HFFc6 (cell line): ENCODE measurements around the gene PGM2L1. TPM values are rescaled to one million over a fixed set of nuclear protein-coding genes. Genes with fewer than 3 reads are reported as not detected.
A peak's percentile ranks its signal among the peaks of the same experiment; 100 is the strongest.

Experiments
- DNase-seq: peaks from one replicate; pipeline ENCODE4 v3.0.0-alpha.2; 2018
- H3K27ac Mint-ChIP-seq: 2 replicates; pipeline ENCODE4 v1.8.0; 2020; ENCODE audit warnings: mild to moderate bottlenecking, mixed read lengths
- H3K27me3 Mint-ChIP-seq: 2 replicates; pipeline ENCODE4 v1.8.0; 2021; ENCODE audit warnings: mild to moderate bottlenecking, moderate library complexity, mixed read lengths; ENCODE audit not compliant: insufficient read depth
- H3K36me3 Mint-ChIP-seq: 2 replicates; pipeline ENCODE4 v1.8.0; 2021; ENCODE audit warnings: low read depth, mixed read lengths
- H3K4me1 Mint-ChIP-seq: 2 replicates; pipeline ENCODE4 v1.8.0; 2020; ENCODE audit warnings: low read depth, mixed read lengths
- H3K4me3 Mint-ChIP-seq: 2 replicates; pipeline ENCODE4 v1.8.0; 2020; ENCODE audit warnings: mild to moderate bottlenecking, moderate library complexity, mixed read lengths
- H3K9me3 Mint-ChIP-seq: 2 replicates; pipeline ENCODE4 v1.8.0; 2020; ENCODE audit warnings: mild to moderate bottlenecking, mixed read lengths
- total RNA-seq, 6 experiments: library from RNA; stranded (reverse); fragmentation: NEBNext Ultra II Directional; extraction: Animal tissue kit (Norgen Biotek cat#: 25700); gene quantifications; 2 replicates in 1 of 6; 3 replicates in 5 of 6; pipeline ENCODE4 v1.2.3, GENCODE V29; 2021
- TF ChIP-seq, protein P1 (sequence below): fragments of 200-600 bp; sonication (generic); IDR thresholded peaks from 2 replicates; pipeline ENCODE4 v1.5.0; 2021; ENCODE audit warnings: antibody characterized with exemption, mild to moderate bottlenecking

PGM2L1 gene
- total RNA-seq, 6 experiments from 2014 or later, result 1.2 to 3.2 (median 1.6) TPM

DNA sequence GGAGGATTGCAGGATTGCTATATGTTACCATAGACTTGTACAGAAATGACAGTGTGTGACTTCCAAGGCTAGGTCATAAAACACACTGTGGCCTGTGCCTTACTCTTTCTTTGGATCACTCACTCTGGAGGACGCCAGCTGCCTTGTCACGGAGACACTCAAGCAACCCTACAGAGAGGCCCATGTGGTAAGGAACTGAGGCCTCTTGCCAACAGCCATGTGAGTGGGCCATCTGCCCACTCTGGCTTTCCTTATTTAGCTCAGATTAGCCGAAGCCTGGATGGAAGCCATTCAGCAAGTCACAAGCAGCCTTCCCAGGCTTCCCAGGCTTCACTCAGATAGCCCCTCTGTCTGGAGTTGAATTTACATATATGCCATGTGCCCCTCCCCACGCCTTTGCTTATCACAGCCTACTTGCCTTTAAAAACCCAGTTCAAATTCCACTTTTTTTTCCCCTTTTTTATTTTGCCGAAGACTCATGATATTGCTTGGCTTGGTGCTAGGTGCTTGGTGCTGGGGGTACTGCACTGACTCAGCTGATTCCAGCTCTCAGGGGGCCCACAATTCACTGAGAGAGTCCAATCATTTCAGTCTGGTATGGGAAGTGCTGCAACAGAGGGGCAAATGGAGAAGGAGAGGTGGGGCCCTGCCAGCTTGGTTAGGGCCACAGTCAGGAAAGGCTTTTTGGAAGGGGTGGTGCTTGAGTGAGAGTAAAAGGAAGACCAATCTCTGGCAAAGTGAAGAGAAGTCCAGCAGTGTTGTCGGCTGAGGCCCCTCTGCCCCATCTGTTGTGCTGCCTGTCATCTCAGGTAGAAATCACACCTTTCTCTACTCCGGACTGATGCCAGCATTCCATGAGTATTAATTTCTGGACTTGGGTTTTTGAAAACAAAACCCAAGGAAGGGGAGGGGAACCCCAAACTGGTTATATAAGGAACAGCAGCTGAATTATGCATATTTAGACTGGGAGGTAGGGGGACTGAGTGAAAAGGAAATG lies 72.3 kb downstream of the PGM2L1 start:
- Mint-ChIP-seq H3K9me3 (no peaks in the 10 kb centered on the region), H3K4me1 (peaks cover 55% of the 10 kb centered on the region), H3K27me3 (no peaks in the 10 kb centered on the region; the same call in 1 of the 2 replicates), H3K4me3 (no peak overlapping the region), H3K36me3 (no peaks in the 10 kb centered on the region), H3K27ac (peak overlapping the region; percentile 18; the same call in 1 of the 2 replicates)
- DNase-seq, result peak; percentile 67
- TF ChIP-seq, protein P1, sequence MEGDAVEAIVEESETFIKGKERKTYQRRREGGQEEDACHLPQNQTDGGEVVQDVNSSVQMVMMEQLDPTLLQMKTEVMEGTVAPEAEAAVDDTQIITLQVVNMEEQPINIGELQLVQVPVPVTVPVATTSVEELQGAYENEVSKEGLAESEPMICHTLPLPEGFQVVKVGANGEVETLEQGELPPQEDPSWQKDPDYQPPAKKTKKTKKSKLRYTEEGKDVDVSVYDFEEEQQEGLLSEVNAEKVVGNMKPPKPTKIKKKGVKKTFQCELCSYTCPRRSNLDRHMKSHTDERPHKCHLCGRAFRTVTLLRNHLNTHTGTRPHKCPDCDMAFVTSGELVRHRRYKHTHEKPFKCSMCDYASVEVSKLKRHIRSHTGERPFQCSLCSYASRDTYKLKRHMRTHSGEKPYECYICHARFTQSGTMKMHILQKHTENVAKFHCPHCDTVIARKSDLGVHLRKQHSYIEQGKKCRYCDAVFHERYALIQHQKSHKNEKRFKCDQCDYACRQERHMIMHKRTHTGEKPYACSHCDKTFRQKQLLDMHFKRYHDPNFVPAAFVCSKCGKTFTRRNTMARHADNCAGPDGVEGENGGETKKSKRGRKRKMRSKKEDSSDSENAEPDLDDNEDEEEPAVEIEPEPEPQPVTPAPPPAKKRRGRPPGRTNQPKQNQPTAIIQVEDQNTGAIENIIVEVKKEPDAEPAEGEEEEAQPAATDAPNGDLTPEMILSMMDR, result no peak

DNA sequence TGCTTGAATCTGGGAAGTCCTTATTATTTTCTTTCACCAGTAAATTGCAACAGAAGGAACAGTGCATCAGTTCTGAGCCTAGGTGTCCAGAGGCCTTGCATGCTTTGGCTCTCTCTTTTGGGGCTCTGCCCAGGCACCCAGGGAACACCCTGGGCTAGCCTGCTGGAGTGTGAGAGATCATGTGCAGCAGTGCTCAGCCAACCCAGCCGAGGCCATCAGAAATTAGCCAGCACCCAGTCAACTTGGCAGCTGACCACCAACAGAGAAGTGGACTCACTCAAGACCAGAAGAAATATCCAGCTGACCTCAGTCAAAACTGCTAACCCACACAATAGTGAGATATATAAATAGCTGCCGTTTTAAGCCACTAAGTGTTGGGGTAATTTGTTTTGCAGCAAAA lies 75.6 kb downstream of the PGM2L1 start:
- H3K36me3 Mint-ChIP-seq, result peaks cover 5% of the 10 kb centered on the region
- no peak for DNase-seq
- H3K4me1 Mint-ChIP-seq, result peaks cover 64% of the 10 kb centered on the region
- no peaks in the 10 kb centered on the region; the same call in 1 of the 2 replicates for H3K27me3 Mint-ChIP-seq
- no peak overlapping the region for H3K4me3 Mint-ChIP-seq
- H3K9me3 Mint-ChIP-seq, result peaks cover 4% of the 10 kb centered on the region
- no peak overlapping the region for H3K27ac Mint-ChIP-seq
- TF ChIP-seq, protein P1, result no peak

DNA sequence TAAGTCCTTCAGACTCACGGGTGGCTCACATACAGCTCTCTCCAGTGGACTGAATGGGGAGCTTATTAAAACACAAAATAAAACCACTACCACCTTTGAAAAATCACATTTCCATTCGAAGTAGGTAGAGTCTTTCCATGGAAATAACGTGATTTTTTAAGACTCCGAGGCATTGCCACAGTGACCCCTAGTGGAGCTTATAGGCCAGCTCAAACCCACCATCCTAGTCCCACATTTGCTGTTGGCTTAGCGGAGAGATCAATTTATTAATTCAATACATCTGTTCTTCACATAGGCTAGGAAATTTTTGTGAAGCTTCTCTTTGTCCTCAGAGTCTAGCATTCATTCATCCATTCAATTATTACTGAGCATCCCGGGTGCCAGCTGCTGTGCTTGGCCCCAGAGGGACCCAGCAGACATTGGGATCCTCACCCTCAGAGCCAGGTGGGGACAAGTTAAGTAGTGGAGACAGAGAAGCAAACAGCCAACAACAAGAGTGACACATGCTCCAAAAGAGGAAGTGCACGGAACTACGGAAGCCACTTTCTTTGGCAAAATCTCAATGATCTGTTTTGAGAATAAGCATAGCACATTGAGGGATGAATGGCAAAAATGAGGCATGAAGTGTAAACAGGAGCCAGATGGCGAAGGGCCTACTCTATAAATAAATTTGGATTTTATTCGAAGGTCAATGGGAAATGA lies 76.6 kb downstream of the PGM2L1 start:
- Mint-ChIP-seq H3K4me1 (peaks cover 72% of the 10 kb centered on the region), H3K4me3 (no peak overlapping the region), H3K36me3 (peaks cover 14% of the 10 kb centered on the region), H3K27me3 (no peaks in the 10 kb centered on the region; the same call in 1 of the 2 replicates), H3K9me3 (peaks cover 15% of the 10 kb centered on the region), H3K27ac (peak overlapping the region; percentile 48)
- DNase-seq, result no peak
- TF ChIP-seq, protein P1, result peak; percentile 86

DNA sequence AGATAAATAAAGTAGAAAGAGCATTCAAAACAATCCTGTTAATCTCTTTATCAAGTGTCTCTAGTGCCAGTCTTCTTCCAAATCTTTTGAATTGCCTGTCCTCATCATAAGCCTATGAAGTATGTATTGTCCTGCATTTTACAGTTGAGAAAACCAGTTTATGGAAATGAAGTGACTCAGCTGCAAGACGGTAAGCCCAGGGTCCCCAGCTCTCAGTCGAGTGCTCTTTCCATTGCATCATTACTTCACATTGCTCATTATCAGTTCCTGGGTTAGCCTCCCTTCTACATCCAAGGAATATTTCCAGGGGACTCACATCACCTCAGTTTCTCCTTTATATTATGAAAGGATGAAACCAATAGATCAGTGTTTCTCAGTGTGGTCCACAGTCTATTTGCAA lies 77.7 kb downstream of the PGM2L1 start:
- Mint-ChIP-seq H3K36me3 (peaks cover 16% of the 10 kb centered on the region), H3K9me3 (peaks cover 21% of the 10 kb centered on the region), H3K4me1 (peaks cover 62% of the 10 kb centered on the region)

More for the DNA sequence above, 77.7 kb downstream of the PGM2L1 start:
- peak overlapping the region; percentile 25; the same call in 1 of the 2 replicates for H3K27ac Mint-ChIP-seq
- DNase-seq, result no peak
- H3K27me3 Mint-ChIP-seq, result no peaks in the 10 kb centered on the region; the same call in 1 of the 2 replicates
- TF ChIP-seq, protein P1, result no peak
- H3K4me3 Mint-ChIP-seq, result no peak overlapping the region
